ENCODE measurements around the gene RARRES2. TPM values are rescaled to one million over a fixed set of nuclear protein-coding genes. Genes with fewer than 3 reads are reported as not detected.
A peak's percentile ranks its signal among the peaks of the same experiment; 100 is the strongest.
"Not testable (repeated sequence)": the region's sequence is repeated elsewhere in the genome, so short reads cannot be mapped to it uniquely, and the experiment has no call there.

RARRES2 gene
- total and polyA plus RNA-seq, 12 donors: 132 to 7,984 (median 3,315) TPM

- intact Hi-C loops (cut with DNase I): no loop called here
Observed at GRCh38 chr7:150388709-150389531, 47.5 kb upstream of the RARRES2 start.

GRCh38 chr7:150388306-150388705 lies 46.9 kb upstream of the RARRES2 start:
- no peak for DNase-seq
- H3K9me3 ChIP-seq (replicated peaks in 1 of 3): no peaks in the 10 kb centered on the region
- no peaks in the 10 kb centered on the region for H3K36me3 ChIP-seq (replicated peaks in 1 of 2)
- TF ChIP-seq POLR2A (IDR thresholded peaks at IDR 0.05) (no peak), CTCF (IDR thresholded peaks at IDR 0.05) (no peak)
- WGBS, 4 donors: 81 to 89% (median 83%) methylated on average over 5 to 7 of the region's 7 CpGs
- no peaks in the 10 kb centered on the region for H3K27me3 ChIP-seq
- no peak overlapping the region for H3K4me3 ChIP-seq
- peaks cover 11 to 24% of the 10 kb centered on the region in 2 donors for H3K4me1 ChIP-seq (replicated peaks in 1 of 2)
- intact Hi-C loops (cut with DNase I): no loop called here
- H3K27ac ChIP-seq: peak overlapping the region in 4 of 5 donors; percentile 47 to 85 (median 82)

More at GRCh38 chr7:150388709-150389531, 47.5 kb upstream of the RARRES2 start:
- Histone ChIP-seq H3K9me3 (replicated peaks in 1 of 3) (no peaks in the 10 kb centered on the region), H3K4me1 (replicated peaks in 1 of 2) (peaks cover 11 to 24% of the 10 kb centered on the region in 2 donors), H3K27ac (peak overlapping the region in 4 of 5 donors; percentile 58 to 85 (median 82)), H3K27me3 (no peaks in the 10 kb centered on the region), H3K36me3 (replicated peaks in 1 of 2) (no peaks in the 10 kb centered on the region), H3K4me3 (no peak overlapping the region)
- DNase-seq: peak; percentile 91 to 98 (median 97)
- 45 to 55% (median 51%) methylated on average over 12 to 20 of the region's 20 CpGs for WGBS, 4 donors
- peak; percentile 79 to 99 (median 98) for TF ChIP-seq CTCF (IDR thresholded peaks at IDR 0.05)
- no peak for TF ChIP-seq POLR2A (IDR thresholded peaks at IDR 0.05)

GRCh38 chr7:150385884-150386283 lies 44.5 kb upstream of the RARRES2 start:
- H3K4me1 ChIP-seq (replicated peaks in 1 of 2): peaks cover 11 to 36% of the 10 kb centered on the region in 2 donors
- H3K36me3 ChIP-seq (replicated peaks in 1 of 2); intact Hi-C loops (cut with DNase I); H3K27me3 ChIP-seq; H3K9me3 ChIP-seq (replicated peaks in 1 of 3); H3K4me3 ChIP-seq: not testable (repeated sequence)
- peak overlapping the region in 1 of 5 donors; percentile 64 for H3K27ac ChIP-seq
- peak in 1 of 7 donors; percentile 11 for DNase-seq
- WGBS, 4 donors: 49 to 59% (median 54%) methylated on average over 6 of the region's 6 CpGs

GRCh38 chr7:150385302-150385723 lies 43.9 kb upstream of the RARRES2 start:
- TF ChIP-seq CTCF (IDR thresholded peaks at IDR 0.05) (no peak), POLR2A (IDR thresholded peaks at IDR 0.05) (no peak)

More at GRCh38 chr7:150385302-150385723, 43.9 kb upstream of the RARRES2 start:
- Histone ChIP-seq H3K27ac (peak overlapping the region in 1 of 5 donors; percentile 68), H3K27me3 (no peaks in the 10 kb centered on the region), H3K4me1 (replicated peaks in 1 of 2) (peaks cover 11 to 42% of the 10 kb centered on the region in 2 donors), H3K36me3 (replicated peaks in 1 of 2) (no peaks in the 10 kb centered on the region), H3K9me3 (replicated peaks in 1 of 3) (no peaks in the 10 kb centered on the region), H3K4me3 (no peak overlapping the region)
- intact Hi-C loops (cut with DNase I): no loop called here
- WGBS, 4 donors: 78 to 85% (median 81%) methylated on average over 14 of the region's 14 CpGs
- DNase-seq: peak in 2 of 7 donors; percentile 13 to 85
